ENCODE data around the gene GARIN5B.

GARIN5B gene

GRCh38 chr19:55386493-55386971 lies 23.5 kb upstream of the GARIN5B start:
- Histone ChIP-seq H3K27ac (ENCODE audit: low read depth, low read length) (peak overlapping the region; percentile 78), H3K9me3 (ENCODE audit: control insufficient read depth, insufficient read depth, low read length) (no peaks in the 10 kb centered on the region), H3K4me3 (ENCODE audit: low read depth, low read length) (peak overlapping the region; percentile 94), H3K9ac (ENCODE audit: low read depth, low read length) (peak overlapping the region; percentile 85), H3K27me3 (ENCODE audit: control insufficient read depth, insufficient read depth, low read length) (no peaks in the 10 kb centered on the region; the same call in 1 of the 2 replicates), H3K36me3 (ENCODE audit: control insufficient read depth, insufficient read depth, low read length) (peaks cover 39% of the 10 kb centered on the region), H3K4me1 (ENCODE audit: control insufficient read depth, insufficient read depth, low read length) (peaks cover 34% of the 10 kb centered on the region)

- H3K4me1 ChIP-seq (ENCODE audit: control insufficient read depth, insufficient read depth, low read length) = peaks cover 29% of the 10 kb centered on the region
- peak within 1 kb of the TSS; percentile 85 for H3K9ac ChIP-seq (ENCODE audit: low read depth, low read length)
- H3K9me3 ChIP-seq (ENCODE audit: control insufficient read depth, insufficient read depth, low read length) = no peaks in the 10 kb centered on the region
- peaks cover 39% of the 10 kb centered on the region for H3K36me3 ChIP-seq (ENCODE audit: control insufficient read depth, insufficient read depth, low read length)
- H3K27ac ChIP-seq (ENCODE audit: low read depth, low read length) = peak within 1 kb of the TSS; percentile 91
- H3K4me3 ChIP-seq (ENCODE audit: low read depth, low read length) = peak within 1 kb of the TSS; percentile 94
- no peaks in the 10 kb centered on the region; the same call in 1 of the 2 replicates for H3K27me3 ChIP-seq (ENCODE audit: control insufficient read depth, insufficient read depth, low read length)
Measured at GRCh38 chr19:55385724-55386492, 22.8 kb upstream of the GARIN5B start, which contains the start of gene RPL28. Gene RPL28 (plus strand): TSS chr19:55385932. CDS start chr19:55386358, 426 bp downstream.

- H3K4me1 ChIP-seq (ENCODE audit: control insufficient read depth, insufficient read depth, low read length) = peaks cover 29% of the 10 kb centered on the region
- no peaks in the 10 kb centered on the region; the same call in 1 of the 2 replicates for H3K27me3 ChIP-seq (ENCODE audit: control insufficient read depth, insufficient read depth, low read length)
- peak overlapping the region; percentile 77 for H3K9ac ChIP-seq (ENCODE audit: low read depth, low read length)
- peak overlapping the region; percentile 94 for H3K4me3 ChIP-seq (ENCODE audit: low read depth, low read length)
- H3K27ac ChIP-seq (ENCODE audit: low read depth, low read length) = peak overlapping the region; percentile 91
- no peaks in the 10 kb centered on the region for H3K9me3 ChIP-seq (ENCODE audit: control insufficient read depth, insufficient read depth, low read length)
- peaks cover 39% of the 10 kb centered on the region for H3K36me3 ChIP-seq (ENCODE audit: control insufficient read depth, insufficient read depth, low read length)
Measured at GRCh38 chr19:55384920-55385723, 22.1 kb upstream of the GARIN5B start.

GRCh38 chr19:55384131-55384919 lies 21.3 kb upstream of the GARIN5B start, which contains the start of gene TMEM238:
Gene TMEM238 (minus strand): TSS chr19:55384292. CDS start chr19:55384259, 33 bp downstream.
- no peaks in the 10 kb centered on the region for H3K9me3 ChIP-seq (ENCODE audit: control insufficient read depth, insufficient read depth, low read length)
- H3K9ac ChIP-seq (ENCODE audit: low read depth, low read length) = peak within 1 kb of the TSS; percentile 36
- peak within 1 kb of the TSS; percentile 94 for H3K4me3 ChIP-seq (ENCODE audit: low read depth, low read length)
- peak within 1 kb of the TSS; percentile 91 for H3K27ac ChIP-seq (ENCODE audit: low read depth, low read length)
- peaks cover 32% of the 10 kb centered on the region for H3K36me3 ChIP-seq (ENCODE audit: control insufficient read depth, insufficient read depth, low read length)
- H3K27me3 ChIP-seq (ENCODE audit: control insufficient read depth, insufficient read depth, low read length) = no peaks in the 10 kb centered on the region; the same call in 1 of the 2 replicates
- peaks cover 29% of the 10 kb centered on the region for H3K4me1 ChIP-seq (ENCODE audit: control insufficient read depth, insufficient read depth, low read length)

- peaks cover 23% of the 10 kb centered on the region for H3K4me1 ChIP-seq (ENCODE audit: control insufficient read depth, insufficient read depth, low read length)
- no peak overlapping the region for H3K27ac ChIP-seq (ENCODE audit: low read depth, low read length)
- H3K27me3 ChIP-seq (ENCODE audit: control insufficient read depth, insufficient read depth, low read length) = no peaks in the 10 kb centered on the region; the same call in 1 of the 2 replicates
- peak overlapping the region; percentile 36; the same call in 1 of the 2 replicates for H3K9ac ChIP-seq (ENCODE audit: low read depth, low read length)
- peaks cover 24% of the 10 kb centered on the region for H3K36me3 ChIP-seq (ENCODE audit: control insufficient read depth, insufficient read depth, low read length)
- peak overlapping the region; percentile 94 for H3K4me3 ChIP-seq (ENCODE audit: low read depth, low read length)
- H3K9me3 ChIP-seq (ENCODE audit: control insufficient read depth, insufficient read depth, low read length) = no peaks in the 10 kb centered on the region
Measured at GRCh38 chr19:55383279-55384130, 20.4 kb upstream of the GARIN5B start.

- Histone ChIP-seq H3K9me3 (ENCODE audit: control insufficient read depth, insufficient read depth, low read length) (no peaks in the 10 kb centered on the region), H3K27me3 (ENCODE audit: control insufficient read depth, insufficient read depth, low read length) (peaks cover 5% of the 10 kb centered on the region), H3K36me3 (ENCODE audit: control insufficient read depth, insufficient read depth, low read length) (peaks cover 15% of the 10 kb centered on the region), H3K4me1 (ENCODE audit: control insufficient read depth, insufficient read depth, low read length) (peaks cover 19% of the 10 kb centered on the region), H3K9ac (ENCODE audit: low read depth, low read length) (no peak overlapping the region), H3K27ac (ENCODE audit: low read depth, low read length) (no peak overlapping the region), H3K4me3 (ENCODE audit: low read depth, low read length) (no peak overlapping the region)
Measured at GRCh38 chr19:55382522-55383054, 19.5 kb upstream of the GARIN5B start.

- no peaks in the 10 kb centered on the region for H3K9me3 ChIP-seq (ENCODE audit: control insufficient read depth, insufficient read depth, low read length)
- peaks cover 9% of the 10 kb centered on the region for H3K36me3 ChIP-seq (ENCODE audit: control insufficient read depth, insufficient read depth, low read length)
- H3K9ac ChIP-seq (ENCODE audit: low read depth, low read length) = no peak overlapping the region
- H3K27ac ChIP-seq (ENCODE audit: low read depth, low read length) = no peak overlapping the region
- H3K4me1 ChIP-seq (ENCODE audit: control insufficient read depth, insufficient read depth, low read length) = peaks cover 16% of the 10 kb centered on the region
- peaks cover 9% of the 10 kb centered on the region for H3K27me3 ChIP-seq (ENCODE audit: control insufficient read depth, insufficient read depth, low read length)
- no peak overlapping the region for H3K4me3 ChIP-seq (ENCODE audit: low read depth, low read length)
Measured at GRCh38 chr19:55382013-55382412, 19.0 kb upstream of the GARIN5B start.

GRCh38 chr19:55379174-55379573 lies 16.1 kb upstream of the GARIN5B start:
- no peaks in the 10 kb centered on the region for H3K9me3 ChIP-seq (ENCODE audit: control insufficient read depth, insufficient read depth, low read length)
- no peak overlapping the region for H3K9ac ChIP-seq (ENCODE audit: low read depth, low read length)
- no peak overlapping the region for H3K4me3 ChIP-seq (ENCODE audit: low read depth, low read length)
- no peaks in the 10 kb centered on the region for H3K36me3 ChIP-seq (ENCODE audit: control insufficient read depth, insufficient read depth, low read length)
- H3K4me1 ChIP-seq (ENCODE audit: control insufficient read depth, insufficient read depth, low read length) = peaks cover 20% of the 10 kb centered on the region
- H3K27me3 ChIP-seq (ENCODE audit: control insufficient read depth, insufficient read depth, low read length) = peaks cover 16% of the 10 kb centered on the region
- H3K27ac ChIP-seq (ENCODE audit: low read depth, low read length) = no peak overlapping the region

- Histone ChIP-seq H3K9ac (ENCODE audit: low read depth, low read length) (no peak overlapping the region), H3K4me1 (ENCODE audit: control insufficient read depth, insufficient read depth, low read length) (peaks cover 31% of the 10 kb centered on the region)
Measured at GRCh38 chr19:55377356-55378131, 14.5 kb upstream of the GARIN5B start.

More at GRCh38 chr19:55377356-55378131, 14.5 kb upstream of the GARIN5B start:
- Histone ChIP-seq H3K27ac (ENCODE audit: low read depth, low read length) (no peak overlapping the region), H3K4me3 (ENCODE audit: low read depth, low read length) (peak overlapping the region; percentile 60), H3K9me3 (ENCODE audit: control insufficient read depth, insufficient read depth, low read length) (no peaks in the 10 kb centered on the region), H3K36me3 (ENCODE audit: control insufficient read depth, insufficient read depth, low read length) (no peaks in the 10 kb centered on the region), H3K27me3 (ENCODE audit: control insufficient read depth, insufficient read depth, low read length) (peaks cover 25% of the 10 kb centered on the region)

Measured in HUES48 (cell line).